ENCODE measurements around the gene OR2V1. TPM values are rescaled to one million over a fixed set of nuclear protein-coding genes. Genes with fewer than 3 reads are reported as not detected.
A peak's percentile ranks its signal among the peaks of the same experiment; 100 is the strongest.

Gene OR2V1
- total RNA-seq, 1 donor from 2014 or later, result not detected

DNA sequence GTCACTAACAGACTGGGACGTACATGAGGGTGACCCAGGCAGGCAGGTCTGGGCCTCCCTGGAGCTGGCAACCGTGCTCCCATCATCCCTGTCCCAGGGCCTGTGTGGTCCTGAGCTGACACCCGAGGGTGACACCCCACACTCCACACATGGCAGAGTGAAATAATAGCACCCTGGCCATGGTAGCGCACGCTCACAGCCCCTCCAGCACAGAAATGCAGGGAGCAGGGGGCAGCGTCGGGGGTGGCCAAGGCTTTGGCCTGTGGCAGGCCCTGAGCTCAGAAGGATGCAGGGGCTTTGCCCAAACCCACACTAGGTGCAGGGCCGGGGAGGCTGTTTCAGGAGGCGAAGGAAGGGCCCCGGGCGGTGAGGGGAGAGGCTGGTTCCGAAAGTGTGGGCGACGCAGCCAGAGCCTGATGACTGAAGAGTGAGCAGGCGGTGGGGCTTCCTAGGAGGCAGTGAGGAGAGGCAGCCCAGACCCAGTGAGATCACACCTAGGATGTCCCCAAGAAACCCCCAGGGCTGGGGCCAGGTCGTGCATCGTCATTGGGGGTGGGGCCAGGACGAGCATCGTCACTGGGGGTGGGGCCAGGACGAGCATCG lies 29.3 kb upstream of the OR2V1 start:
- TF ChIP-seq, protein P1, sequence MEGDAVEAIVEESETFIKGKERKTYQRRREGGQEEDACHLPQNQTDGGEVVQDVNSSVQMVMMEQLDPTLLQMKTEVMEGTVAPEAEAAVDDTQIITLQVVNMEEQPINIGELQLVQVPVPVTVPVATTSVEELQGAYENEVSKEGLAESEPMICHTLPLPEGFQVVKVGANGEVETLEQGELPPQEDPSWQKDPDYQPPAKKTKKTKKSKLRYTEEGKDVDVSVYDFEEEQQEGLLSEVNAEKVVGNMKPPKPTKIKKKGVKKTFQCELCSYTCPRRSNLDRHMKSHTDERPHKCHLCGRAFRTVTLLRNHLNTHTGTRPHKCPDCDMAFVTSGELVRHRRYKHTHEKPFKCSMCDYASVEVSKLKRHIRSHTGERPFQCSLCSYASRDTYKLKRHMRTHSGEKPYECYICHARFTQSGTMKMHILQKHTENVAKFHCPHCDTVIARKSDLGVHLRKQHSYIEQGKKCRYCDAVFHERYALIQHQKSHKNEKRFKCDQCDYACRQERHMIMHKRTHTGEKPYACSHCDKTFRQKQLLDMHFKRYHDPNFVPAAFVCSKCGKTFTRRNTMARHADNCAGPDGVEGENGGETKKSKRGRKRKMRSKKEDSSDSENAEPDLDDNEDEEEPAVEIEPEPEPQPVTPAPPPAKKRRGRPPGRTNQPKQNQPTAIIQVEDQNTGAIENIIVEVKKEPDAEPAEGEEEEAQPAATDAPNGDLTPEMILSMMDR (IDR thresholded peaks at IDR 0.05; ENCODE audit: insufficient read depth, low read length, poor library complexity, severe bottlenecking), result no peak
- Histone ChIP-seq H3K36me3 (ENCODE audit: control insufficient read depth, insufficient read depth, low read length) (no peaks in the 10 kb centered on the region), H3K27me3 (ENCODE audit: control insufficient read depth, insufficient read depth, low read length) (peaks cover 3% of the 10 kb centered on the region), H3K4me3 (ENCODE audit: low read depth, low read length) (peak overlapping the region; percentile 40)
- no peak for DNase-seq (ENCODE audit: low read depth)

DNA sequence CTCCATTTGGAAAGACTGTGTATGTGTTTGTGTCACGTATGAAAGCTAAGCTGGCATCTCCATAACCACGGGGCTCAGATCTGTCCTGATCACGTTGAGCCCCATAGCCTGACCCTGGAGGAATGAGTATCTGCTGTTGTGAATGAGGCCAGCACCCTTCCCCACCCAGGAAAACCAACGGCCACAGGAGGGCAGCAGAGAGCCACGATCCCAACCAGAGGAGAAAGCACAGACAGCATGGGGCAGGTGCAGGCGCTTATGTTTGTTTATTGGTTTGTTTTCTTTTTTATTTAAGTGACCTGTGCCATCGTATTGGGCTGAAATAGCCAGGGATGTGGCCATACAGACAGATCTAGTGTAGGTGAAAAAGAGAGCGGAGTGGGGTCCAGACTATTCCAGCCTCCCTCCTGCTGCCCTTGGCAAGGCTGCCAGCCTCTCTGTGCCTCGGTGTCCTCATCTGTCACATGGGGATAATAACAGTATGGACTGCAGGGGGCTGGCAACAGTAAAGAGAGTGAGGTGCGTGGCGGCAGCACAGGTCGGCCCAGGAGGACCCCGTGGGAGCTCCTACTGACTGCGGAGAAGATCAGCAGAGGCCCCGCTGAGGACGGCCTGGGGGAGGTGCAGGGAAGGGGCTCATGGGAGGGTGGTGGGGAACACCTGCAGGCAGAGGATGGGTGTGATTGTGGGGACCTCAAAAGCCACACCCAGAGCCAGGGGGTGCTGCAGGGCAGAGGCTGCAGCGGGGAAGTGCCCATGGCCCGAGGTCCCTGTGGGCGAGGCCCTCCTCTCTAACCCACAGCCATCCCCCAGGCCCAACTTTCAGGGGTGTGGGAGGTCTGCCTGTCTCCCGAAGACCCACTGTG lies 28.6 kb upstream of the OR2V1 start:
- DNase-seq (ENCODE audit: low read depth), result no peak
- Histone ChIP-seq H3K4me3 (ENCODE audit: low read depth, low read length) (no peak overlapping the region), H3K36me3 (ENCODE audit: control insufficient read depth, insufficient read depth, low read length) (no peaks in the 10 kb centered on the region), H3K27me3 (ENCODE audit: control insufficient read depth, insufficient read depth, low read length) (peaks cover under 1% of the 10 kb centered on the region)
- TF ChIP-seq, protein P1 (IDR thresholded peaks at IDR 0.05; ENCODE audit: insufficient read depth, low read length, poor library complexity, severe bottlenecking), result peak; percentile 95

DNA sequence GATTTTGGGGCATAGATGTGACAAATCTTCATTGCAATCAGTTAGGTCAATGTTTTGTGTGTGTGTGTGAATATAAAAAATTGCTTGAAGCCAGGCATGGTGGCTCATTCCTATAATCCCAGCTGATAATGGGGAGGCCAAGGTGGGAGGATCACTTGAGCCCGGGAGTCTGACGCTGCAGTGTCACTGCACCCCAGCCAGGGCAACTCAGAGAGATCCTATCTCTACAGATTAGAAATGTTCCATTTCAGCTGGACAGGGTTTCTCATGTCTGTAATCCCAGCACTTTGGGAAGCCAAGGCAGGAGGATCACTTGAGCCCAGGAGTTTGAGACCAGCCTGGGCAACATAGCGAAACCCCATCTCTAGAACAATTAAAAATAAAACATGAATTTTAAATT lies 27.9 kb upstream of the OR2V1 start:
- Histone ChIP-seq H3K27me3 (ENCODE audit: control insufficient read depth, insufficient read depth, low read length) (no peaks in the 10 kb centered on the region), H3K36me3 (ENCODE audit: control insufficient read depth, insufficient read depth, low read length) (no peaks in the 10 kb centered on the region), H3K4me3 (ENCODE audit: low read depth, low read length) (no peak overlapping the region)
- DNase-seq (ENCODE audit: low read depth), result no peak
- TF ChIP-seq, protein P1 (IDR thresholded peaks at IDR 0.05; ENCODE audit: insufficient read depth, low read length, poor library complexity, severe bottlenecking), result no peak

DNA sequence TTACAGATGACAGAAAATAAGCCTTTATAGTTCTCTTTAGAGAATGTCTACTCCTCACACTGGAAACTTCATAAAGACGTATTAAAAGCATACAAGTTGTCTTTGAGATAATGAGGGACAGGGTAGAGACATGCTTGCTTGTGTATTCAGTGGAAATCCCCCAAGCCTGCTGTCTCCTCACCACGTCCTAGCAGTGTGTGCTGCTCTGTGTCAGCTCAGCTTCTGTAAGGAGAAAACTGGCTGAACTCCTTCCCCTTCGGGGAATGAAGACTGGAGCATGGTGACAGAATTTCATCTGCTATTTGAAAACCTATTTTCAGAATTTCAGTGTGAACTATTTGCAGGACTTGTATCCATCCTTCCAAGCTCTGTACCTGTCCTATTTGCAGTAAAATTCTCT lies 25.8 kb upstream of the OR2V1 start:
- no peaks in the 10 kb centered on the region for H3K27me3 ChIP-seq (ENCODE audit: control insufficient read depth, insufficient read depth, low read length)
- no peak overlapping the region for H3K4me3 ChIP-seq (ENCODE audit: low read depth, low read length)
- no peaks in the 10 kb centered on the region for H3K36me3 ChIP-seq (ENCODE audit: control insufficient read depth, insufficient read depth, low read length)
- TF ChIP-seq, protein P1 (IDR thresholded peaks at IDR 0.05; ENCODE audit: insufficient read depth, low read length, poor library complexity, severe bottlenecking), result no peak
- no peak for DNase-seq (ENCODE audit: low read depth)

DNA sequence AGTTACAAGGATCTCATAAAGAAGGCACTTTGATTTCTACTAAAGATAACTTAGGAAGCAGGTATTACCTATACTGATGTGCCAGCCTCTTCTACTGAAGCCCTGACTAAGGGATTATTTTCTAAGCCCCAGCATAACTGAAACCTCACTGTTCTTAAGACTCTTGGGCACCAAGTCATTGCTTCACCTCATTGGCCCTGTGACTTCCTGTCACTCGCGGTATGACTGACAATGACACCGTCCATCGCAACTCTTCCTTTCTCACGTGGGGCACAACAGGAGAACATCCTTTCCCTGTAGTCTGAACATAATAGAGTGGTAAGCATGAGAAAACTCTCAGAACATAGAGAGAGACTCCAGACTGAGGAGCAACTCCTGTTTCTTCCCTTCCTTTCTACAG lies 22.8 kb upstream of the OR2V1 start:
- no peak overlapping the region for H3K4me3 ChIP-seq (ENCODE audit: low read depth, low read length)
- H3K27me3 ChIP-seq (ENCODE audit: control insufficient read depth, insufficient read depth, low read length), result no peaks in the 10 kb centered on the region
- DNase-seq (ENCODE audit: low read depth), result no peak
- TF ChIP-seq, protein P1 (IDR thresholded peaks at IDR 0.05; ENCODE audit: insufficient read depth, low read length, poor library complexity, severe bottlenecking), result no peak
- no peaks in the 10 kb centered on the region for H3K36me3 ChIP-seq (ENCODE audit: control insufficient read depth, insufficient read depth, low read length)

All from kidney epithelial cell (primary cell).